IPS-18c (cell line): ENCODE measurements around the gene LZTFL1.

Experiments used
- H3K4me3 ChIP-seq: 2 replicates; pipeline ENCODE4 v1.7.0; 2013; ENCODE audit warnings: low read depth, mild to moderate bottlenecking, low read length, moderate library complexity; ENCODE audit not compliant: insufficient read depth
- H3K9me3 ChIP-seq: one replicate; pipeline ENCODE4 v1.6.1; 2013; ENCODE audit warnings: mild to moderate bottlenecking, low read length, moderate library complexity; ENCODE audit not compliant: control insufficient read depth, insufficient read depth

Gene LZTFL1

DNA sequence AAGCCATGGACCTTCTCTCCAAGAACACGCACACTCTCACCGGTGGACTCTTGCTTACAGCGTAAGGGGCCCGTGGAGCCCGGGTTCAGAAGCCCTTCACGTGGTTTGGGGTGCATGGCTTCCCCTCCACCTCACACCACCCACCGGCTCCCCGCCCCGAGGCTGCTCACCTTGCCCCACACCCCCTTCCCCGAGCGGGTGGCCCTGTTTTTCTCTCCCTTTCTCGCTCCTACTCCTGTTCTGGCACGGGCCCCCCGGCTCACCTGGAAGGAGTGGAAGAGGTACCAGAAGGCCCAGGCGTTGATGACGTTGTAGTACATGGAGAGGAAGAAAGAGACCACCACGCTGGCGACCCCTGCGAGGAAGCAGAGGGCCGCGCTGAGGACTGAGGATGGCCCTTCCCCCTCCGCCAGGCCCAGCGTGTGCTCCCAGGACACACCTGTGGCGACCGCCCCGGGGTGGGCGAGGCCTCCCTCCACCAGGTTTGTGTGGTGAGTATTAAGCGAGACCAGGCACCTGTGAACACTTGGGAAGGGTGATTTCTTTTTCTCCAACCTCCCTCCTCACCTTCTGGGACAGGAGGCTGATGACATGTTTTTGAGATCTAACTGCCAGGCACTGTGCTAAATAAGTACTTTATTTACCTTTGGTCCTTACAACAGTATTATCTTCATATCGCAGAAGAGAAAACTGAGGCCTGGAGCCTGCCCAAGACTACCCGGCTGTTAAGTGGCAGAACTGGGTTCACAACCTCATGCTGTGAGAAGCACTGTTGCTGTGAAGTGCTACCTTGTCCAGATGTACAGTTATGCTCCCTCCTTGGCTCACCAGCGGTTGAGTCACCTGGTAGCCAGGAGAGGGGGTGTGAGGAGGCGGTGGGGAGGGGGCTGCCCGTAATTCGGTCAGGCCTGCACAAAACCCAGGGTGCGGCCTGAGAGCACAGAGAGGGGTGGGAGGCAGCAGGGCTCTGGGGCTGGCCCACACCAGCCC is 61.9 kb downstream of the LZTFL1 start:
- no peaks in the 10 kb centered on the region for H3K9me3 ChIP-seq
- no peak overlapping the region; the same call in 1 of the 2 replicates for H3K4me3 ChIP-seq

DNA sequence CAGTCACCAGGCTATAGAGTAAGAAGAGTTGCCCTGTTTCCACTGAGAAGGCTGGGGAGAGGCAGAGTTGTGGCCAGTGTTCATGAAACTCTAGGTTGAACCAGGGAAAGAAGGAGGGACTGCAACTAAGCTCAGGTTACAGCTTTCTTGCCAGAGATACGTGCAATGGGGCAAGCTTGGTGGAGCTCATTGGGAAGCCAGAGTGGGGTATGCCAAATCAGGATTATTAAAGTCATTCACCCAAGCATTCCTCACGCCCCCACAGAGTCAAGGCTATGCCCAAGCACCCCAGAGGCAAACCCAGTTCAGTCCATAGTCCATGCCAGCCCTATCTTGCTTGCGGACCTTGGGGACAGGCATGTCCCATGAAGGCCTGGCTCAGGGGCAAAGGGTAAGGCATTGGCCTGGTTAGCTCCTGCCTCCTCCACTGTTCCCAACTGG is 63.1 kb downstream of the LZTFL1 start:
- no peak overlapping the region for H3K4me3 ChIP-seq
- H3K9me3 ChIP-seq: no peaks in the 10 kb centered on the region

DNA sequence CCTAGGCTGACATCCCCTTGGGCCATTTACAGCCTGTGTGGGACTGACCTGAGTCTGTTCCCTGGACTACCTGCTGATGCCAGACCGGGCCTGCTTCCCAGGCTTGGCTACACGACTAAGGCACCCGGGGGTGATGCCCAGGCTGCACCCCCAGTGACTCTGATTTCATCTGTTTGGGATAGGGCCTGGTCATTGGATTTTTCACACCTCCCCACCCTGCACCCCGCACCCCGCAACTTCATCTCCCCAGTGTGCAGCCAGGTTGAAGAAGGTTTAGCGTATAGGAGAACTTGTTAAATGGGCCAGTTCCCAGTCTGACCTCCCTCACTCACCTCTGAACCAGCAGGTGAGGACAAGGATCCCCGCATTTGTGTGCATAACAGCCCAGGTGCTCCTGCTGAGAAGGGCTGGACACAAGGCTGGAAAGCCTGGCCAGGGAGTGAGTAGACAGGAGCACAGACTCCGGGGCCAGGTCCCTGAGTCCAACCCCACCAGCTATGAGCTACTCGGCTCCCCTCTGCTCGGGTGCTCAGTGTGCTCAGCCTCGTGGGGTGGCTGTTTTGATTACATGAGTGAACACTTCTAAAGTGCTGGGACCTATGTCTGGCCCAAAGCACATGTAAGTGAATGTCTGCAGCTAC is 64.1 kb downstream of the LZTFL1 start:
- Histone ChIP-seq H3K4me3 (no peak overlapping the region), H3K9me3 (no peaks in the 10 kb centered on the region)

DNA sequence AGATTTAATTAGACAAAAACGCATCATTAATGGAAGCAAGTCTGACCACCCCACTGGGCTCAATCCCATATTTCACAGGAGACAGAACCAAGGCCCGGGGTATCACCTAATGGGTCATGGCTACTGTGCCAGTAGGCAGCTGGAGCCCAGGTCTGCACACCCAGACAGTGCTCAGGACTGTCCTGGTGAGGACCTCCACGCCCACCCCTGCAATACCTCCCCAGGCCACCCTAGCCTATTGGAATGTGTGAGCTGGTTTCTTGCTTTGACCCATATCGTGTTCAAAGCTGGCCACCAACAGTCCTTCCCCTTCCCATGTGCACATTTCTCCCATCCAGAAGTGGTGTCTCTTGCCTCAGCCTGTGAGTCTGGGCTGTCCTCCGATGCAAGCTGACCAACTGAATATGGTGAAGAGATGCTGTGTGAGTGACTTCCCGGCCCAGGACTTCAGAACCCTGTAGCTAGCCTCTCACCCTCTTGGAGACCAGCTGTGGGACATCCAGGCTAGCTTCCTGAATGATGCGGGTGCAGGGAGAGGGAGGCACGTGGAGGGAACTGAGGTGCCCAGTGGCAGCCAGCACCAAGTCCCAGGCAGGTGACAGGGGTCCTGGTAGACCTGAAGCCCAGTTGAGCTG is 64.7 kb downstream of the LZTFL1 start:
- Histone ChIP-seq H3K4me3 (no peak overlapping the region), H3K9me3 (no peaks in the 10 kb centered on the region)

DNA sequence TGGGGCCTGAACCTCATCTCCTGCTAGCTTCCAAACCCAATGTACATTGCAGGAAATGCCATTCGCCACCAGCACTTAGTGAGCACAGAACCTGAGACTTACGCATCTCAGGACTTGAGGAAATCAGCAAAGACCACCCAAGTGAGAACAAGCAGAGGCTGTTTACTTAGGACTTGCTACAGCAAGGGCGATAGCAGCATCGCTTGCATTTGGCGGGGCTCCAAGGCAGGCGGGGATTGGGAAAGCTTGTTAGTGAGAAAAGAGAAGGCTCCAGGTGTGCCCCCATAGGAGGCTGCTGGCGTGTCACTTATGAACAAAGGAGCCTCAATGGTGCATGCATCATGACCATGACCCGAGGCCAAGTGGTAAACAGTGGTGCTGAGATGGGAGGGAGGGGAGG is 65.3 kb downstream of the LZTFL1 start:
- Histone ChIP-seq H3K9me3 (no peaks in the 10 kb centered on the region), H3K4me3 (no peak overlapping the region)

DNA sequence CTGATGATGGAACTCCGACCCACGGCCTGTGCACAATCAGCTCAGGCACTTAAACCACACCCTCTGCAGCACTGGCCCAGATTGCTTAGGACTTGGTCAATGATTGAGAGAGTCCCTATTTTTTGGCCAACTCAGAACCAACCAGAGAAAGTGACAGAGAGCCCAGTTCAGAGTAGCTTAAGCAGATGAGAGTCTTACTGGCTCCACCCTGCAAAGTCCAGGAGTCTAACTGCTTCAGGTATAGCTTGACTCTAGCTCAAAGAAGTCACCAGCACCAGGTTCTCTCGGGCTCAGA is 65.7 kb downstream of the LZTFL1 start:
- Histone ChIP-seq H3K4me3 (no peak overlapping the region), H3K9me3 (no peaks in the 10 kb centered on the region)

DNA sequence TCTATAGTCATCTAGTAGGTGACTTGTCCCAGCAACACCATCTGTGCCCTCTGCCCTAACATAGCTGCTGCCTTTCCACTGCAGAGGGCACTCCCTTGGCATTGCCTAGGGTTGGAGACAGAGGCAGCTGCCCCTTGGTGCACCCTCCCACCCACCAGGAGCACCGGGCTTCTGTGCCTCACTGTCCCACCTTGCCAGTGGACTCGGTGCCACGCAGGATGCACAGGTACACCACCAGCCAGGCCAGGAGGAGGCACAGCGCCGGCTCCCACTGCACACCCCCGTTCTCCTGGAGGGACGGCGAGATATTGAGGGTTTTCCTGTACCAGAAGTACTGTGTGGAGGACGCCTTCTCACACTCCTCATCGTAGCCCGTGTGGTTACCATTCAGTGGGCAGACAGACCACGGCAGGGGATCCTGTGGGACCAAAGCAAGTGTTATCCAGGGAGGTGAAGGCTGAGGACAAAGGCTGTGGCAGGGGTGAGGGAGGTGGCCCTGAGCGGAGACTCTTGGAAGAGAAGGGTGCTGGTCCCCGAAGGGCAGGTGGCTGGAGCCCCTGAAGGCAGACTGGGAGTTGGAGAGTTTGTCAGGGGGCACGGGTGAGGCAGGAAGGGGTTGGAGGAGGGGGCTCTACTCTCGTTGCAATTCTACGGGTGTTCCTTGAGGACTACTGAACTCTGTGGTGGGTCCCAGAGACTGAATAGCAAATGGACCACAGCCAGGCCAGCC is 66.2 kb downstream of the LZTFL1 start:
- no peaks in the 10 kb centered on the region for H3K9me3 ChIP-seq

DNA sequence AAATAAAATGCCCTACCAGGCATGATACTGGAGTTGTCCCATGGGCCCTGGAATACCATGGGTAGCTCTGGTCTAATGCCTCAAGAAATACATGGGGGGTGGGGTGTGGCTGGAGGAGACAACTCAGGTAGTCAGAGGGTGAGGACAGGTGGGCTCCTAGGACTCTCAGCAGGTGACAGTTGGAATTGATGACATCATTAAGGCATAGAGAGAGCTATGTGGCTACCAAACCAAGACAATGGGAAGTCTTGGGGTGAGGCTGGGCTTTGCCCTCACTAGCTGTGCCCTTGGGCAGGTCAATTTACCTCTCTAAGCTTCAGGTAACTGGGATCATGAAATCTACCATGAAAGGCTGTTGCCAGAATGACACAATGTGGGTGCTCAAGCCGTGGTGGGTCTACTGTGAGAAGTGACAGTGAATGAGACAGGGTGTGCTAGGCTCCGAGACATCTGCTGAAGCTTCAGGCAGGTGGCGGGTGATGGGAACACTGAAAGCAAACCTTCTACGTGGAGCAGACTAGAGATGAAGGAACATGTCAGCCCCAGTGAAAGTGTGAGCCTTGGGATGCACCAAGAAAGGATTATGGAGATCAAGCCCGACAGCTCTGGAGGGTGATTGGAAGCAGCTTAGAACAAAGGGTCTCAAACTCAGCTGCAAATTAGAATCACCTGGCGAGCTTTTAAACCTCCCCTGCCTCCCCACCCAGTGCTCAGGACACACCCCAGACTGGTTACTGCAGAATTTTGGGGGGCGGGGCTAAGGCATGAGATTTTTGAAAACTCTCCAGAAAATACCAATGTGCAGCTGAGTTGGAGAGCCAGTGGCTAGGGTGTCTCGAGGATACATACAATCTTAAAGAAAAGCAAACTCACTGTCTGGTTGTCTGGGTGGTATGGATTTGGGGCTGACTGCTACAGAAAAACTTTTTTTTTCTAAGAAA is 67.1 kb downstream of the LZTFL1 start:
- Histone ChIP-seq H3K9me3 (no peaks in the 10 kb centered on the region), H3K4me3 (no peak overlapping the region)

More for the DNA sequence above, 66.2 kb downstream of the LZTFL1 start:
- no peak overlapping the region for H3K4me3 ChIP-seq

DNA sequence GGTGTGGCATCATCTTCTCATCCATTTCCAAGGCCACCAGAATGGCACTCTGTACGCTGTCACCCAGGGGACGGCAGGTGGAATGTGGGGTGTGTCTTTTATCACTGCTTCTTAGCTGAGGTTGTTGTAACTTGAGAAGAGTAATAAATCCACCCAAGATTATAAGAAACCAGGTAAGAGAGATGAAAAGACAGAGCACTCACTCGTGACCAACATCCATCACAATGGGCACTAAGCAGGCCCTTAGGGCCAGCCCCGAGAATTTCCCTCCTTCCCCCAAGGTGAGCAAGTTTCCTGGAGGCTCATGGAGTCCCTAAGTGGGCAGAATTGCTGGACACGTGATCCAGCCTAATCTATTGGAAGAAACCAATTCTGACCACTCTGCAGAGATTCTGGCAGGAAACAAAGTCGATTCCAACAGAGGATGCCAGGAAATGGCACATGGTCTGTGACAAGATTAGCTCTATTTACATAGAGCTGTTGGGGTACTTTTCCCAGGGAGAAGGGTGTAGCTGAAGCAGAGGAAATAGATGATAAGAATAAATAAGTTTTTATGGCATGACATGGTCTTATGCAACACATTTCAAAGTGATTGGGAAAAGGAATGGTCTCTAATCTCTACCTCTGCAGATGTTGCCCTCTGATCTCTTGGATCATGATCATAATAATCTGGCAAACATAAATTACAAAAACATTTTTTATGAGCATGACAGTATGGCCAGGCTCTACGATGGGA is 68.0 kb downstream of the LZTFL1 start:
- Histone ChIP-seq H3K9me3 (no peaks in the 10 kb centered on the region), H3K4me3 (no peak overlapping the region)
